NCI-H2171 treated with DMSO at 0.1 percent for 48 hours (cell line): Measurements from ENCODE around the gene MAN1A1.

Source experiments
- DNase-seq: peaks from one replicate; lab custom pipeline; 2025; lab: John Stamatoyannopoulos, UW

Gene MAN1A1

DNA sequence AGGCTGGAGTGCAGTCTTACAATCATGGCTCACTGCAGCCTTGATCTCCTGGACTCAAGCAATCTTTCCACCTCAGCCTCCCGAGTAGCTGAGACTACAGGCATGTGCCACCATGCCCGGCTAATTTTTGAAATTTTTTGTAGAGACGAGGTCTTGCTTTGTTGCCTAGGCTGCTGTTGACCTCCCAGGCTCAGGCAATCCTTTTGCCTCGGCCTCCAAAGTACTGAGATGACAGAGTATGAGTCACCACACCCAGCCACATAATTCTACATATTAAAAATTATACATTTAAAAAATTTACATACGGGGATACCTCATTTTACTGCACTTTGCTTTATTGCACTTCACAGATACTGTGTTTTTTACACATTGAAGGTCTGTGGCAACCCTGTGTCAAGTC is 115.1 kb downstream of the MAN1A1 start:
- no peak for DNase-seq

DNA sequence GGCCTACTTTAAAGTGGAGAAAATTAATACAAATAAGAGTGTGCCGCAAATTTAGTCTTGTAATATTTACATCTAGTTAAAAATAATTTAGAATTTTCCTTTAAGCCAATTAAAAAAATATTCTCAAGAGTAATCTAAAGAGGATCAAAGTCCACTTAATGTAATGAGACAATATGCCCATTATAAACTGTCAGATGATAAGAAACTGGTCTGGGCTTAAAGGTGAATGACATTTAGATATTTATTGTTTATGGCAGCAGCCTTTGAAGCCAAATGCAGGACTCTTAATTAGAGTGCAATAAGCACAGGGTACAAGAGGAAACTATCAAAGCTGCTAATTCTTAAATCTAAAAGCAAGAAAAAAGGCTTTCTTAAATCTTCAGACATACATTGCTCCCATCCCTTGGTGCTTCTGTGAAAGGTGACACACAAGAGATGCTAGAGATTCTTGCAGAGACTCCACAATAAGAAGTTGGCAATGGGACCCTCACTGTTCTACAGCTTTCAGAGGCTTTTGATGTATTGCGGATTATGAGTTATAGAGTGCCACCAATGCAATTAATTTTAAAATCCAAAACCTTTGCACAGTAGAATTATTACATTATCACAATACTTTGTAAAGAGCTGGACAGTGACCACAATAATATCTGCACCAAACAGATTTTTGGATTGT is 116.1 kb downstream of the MAN1A1 start:
- DNase-seq, result no peak

DNA sequence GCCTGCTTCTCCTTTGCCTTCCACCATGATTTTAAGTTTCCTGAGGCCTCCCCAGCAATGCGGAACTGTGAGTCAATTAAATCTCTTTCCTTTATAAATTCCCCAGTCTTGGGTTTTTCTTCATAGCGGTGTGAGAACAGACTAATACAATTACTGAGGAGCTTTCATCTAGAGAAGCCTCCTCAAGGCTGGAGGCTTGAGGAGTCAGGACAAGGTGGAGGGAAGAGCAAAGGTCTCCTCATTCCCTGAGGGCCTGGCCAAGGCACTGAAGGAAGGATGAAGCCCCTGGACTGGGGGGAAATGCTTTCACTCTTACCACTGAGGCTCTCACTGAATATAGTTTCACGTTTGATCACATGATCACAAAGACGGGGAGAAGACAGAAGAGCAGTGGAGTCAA is 118.2 kb downstream of the MAN1A1 start:
- DNase-seq, result no peak

DNA sequence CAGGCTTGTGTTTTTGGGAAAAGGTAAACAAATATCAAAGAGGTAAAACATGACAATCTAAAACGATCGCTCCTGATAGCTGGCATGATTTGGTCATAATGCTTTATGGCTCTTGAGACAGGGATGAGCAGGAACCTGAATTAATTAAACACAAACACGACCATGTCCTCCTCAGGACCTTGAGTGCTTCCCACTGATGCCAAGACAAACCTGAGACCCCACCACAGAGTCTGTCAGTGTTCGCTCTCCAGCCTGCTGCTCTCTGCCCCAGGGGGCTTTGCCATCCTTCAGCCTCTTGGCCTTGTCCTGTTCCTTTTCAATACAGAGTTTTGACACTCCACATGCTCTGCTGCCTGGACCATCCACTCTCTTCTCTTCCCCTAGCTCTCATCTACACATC is 119.4 kb downstream of the MAN1A1 start:
- DNase-seq, result no peak

DNA sequence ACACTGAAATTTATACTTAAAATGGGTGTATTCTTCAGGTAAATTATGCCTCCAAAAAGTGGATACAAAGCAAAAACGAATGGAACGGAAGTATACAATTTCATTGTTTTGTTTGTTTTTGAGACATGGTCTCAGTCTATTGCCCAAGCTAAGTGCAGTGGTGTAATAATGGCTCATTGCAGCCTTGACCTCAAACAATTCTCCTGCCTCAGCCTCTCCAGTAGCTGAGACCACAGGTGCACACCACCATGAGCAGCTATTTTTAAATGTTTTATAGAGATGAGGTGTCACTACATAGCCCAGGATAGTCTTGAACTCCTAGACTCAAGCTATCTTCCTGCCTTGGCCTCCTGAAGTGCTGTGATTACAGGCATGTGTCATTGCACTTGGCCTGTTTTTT is 122.2 kb downstream of the MAN1A1 start:
- DNase-seq, result no peak

DNA sequence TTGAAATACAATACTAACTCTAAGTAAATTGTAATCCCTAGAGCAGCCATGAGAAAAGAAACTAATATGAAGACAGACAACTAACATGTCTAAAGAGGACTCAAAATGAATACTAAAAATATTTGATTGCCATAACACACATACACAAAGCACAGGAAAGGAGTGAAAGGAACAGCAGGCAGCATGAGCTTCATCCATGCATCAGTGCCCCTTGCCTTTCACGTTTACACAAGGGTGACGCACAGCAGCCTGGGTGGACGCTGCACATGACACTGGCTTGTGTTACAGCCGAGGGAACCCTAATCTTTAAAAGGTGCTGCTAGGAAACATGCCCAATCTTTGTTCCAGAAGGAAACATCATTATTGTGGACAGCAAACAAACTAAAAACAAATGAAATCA is 123.5 kb downstream of the MAN1A1 start:
- peak; percentile 82 for DNase-seq

DNA sequence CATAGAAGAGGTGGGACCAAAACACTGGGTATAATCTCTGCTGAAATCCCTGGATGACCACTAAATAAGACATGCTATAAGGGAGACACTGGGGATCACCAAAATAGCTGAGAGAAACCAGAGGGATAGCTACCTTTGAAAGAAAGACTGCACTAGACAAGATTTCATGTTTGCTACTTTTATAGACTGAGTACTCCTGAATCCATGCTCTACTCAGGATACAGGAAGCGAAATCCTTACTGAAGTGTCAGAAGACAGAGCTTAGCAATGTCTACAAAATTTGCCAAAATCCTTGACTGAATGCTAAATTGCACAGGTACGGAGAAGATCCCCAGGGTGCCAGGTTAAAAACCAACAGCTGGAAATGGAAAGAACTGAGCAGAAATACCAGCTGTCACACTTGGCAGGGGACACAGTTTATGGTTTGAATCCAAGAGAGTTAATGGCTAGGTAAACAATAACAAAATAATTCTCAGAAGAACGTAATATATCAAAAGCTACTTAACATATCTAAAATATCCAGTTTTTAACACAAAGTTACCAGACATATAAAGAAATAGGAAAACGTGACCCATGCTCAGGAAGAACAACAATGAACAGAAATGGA is 125.4 kb downstream of the MAN1A1 start:
- DNase-seq, result peak; percentile 88

DNA sequence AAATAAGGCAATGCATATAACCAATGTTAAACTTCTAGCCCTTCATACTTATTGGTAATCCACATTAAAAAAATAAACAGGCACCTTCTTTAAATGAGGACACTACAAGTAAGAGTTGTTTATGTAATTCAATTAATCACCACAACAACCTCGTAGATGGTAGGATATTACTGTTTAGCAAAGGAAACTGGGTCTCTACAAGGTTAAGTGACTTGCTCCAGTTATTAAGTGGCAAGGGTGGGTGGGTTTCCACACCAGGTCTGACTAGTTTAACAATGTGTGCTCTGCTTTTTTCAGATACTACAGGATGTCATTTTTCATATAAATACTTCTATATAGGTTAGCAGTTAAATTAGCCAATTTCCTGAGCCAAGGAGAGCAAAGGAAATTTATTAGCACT is 129.1 kb downstream of the MAN1A1 start:
- DNase-seq, result no peak

DNA sequence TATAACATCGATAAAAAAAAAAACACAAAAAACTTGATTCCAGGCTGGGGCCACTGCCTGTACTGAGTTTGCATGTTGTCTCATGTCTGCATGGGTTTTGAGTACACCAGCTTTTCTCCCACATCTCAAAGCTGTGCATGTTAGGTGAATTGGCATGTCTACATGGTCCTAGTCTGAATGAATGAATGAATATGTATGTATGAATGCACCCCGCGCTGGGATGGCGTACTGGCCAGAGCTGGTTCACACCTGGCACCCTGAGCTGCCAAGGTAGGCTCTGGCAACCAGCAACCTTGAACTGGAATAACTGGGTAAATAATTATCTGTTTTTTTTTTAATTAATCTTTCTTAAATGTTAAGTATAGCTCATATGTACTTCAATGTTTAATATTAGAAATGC is 131.0 kb downstream of the MAN1A1 start:
- DNase-seq, result no peak

DNA sequence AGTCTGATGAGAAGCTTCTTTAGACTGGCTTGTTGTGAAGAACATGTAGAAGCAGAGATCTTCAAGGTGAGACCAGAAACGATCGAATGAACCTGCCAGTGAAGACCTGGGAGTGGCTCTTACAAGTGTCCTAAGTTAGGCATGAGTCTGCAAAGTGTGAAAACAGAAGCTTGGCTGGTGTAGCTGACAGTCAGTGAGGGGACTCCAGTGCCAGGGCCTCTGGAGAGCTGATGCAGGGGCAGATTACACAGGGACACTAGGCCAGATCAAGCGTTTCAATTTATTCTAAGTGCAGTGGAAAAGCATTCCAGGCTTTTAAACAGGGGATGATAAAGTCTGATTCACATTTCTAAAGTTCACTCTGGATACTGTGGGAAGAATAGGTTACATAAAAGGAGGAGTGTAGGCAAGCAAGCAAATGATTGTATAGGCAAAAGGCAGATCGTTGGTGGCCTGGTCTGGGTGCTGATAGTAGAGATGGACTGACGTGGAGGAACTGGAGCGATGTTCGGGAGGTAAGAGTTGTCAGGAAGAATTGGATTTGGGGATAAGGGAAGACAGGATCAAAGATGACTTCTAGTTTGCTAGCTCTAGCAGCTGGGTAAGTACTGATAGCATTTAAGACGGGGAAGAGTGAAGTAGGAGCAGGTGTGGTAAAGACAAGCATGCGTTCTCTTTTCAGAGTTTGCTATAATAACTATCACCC is 133.5 kb downstream of the MAN1A1 start:
- DNase-seq, result no peak

DNA sequence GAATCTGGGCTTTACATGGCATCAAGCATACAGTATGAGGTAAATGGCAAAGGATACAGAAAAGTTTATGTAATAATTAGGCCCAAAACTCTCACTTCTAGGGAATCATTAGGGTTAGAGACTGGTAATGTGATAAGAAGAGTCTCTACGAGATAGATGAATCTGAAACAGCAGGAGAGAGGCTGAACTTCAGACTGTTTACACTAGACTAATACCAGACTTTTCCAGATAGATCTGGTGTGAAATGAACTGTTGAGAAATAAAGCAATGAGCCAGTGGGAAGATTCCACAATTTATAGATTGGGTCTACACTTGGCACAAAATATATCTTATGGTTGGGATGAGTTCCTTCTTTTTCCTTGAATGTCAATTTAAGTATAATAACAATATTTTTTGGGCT is 134.3 kb downstream of the MAN1A1 start:
- DNase-seq, result no peak

DNA sequence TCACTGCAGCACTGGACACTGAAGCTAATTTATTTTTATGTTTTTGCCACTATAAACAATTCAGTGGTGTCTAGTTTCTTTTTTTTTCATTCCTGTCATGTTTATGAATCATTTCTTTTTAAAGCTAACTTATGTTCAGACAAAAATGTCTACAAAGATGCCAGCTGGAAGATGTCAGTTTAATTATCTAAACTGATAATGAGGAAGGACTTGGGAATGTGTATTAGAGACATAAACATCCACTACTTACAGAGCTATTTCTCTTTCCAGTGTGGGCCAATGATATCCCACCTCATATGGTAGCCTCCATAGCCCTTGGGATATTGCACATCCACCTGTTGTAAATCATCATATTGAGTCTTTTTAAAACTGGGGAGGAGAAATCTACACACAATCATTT is 139.0 kb downstream of the MAN1A1 start:
- DNase-seq, result no peak

DNA sequence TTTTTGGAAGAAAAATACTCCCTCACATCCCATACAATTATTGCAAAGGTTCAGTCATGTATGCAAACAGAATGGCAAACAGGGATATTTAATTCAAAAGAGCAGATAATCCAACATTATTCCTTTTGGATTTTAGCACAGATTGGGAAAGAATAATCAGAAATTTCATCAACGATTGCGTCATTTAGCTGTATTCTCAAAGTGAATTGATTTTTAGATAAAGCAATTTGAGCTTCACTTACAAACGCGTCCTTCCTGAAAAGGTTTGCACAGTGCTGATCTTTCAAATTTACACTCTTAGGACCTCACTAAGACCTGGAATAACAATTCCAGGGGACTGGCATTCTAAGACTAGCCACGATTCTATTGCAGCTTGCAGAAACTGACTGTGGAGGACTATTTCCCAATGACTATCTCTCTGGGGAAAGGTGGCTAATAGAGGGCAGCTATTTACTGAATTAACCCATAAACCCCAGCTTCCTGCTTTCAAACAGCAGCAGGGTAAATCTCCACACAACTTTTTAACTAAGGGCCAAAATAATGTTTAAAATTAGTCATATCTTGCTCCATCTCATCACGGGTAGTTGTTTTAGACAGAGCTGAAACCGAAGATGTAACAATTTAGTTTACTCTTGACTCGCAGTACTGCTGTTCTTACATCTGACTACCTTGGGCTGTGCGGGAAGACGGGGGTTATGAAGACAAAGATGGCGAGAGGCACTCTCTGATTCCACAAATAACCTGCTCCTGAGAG is 139.9 kb downstream of the MAN1A1 start:
- DNase-seq, result no peak

DNA sequence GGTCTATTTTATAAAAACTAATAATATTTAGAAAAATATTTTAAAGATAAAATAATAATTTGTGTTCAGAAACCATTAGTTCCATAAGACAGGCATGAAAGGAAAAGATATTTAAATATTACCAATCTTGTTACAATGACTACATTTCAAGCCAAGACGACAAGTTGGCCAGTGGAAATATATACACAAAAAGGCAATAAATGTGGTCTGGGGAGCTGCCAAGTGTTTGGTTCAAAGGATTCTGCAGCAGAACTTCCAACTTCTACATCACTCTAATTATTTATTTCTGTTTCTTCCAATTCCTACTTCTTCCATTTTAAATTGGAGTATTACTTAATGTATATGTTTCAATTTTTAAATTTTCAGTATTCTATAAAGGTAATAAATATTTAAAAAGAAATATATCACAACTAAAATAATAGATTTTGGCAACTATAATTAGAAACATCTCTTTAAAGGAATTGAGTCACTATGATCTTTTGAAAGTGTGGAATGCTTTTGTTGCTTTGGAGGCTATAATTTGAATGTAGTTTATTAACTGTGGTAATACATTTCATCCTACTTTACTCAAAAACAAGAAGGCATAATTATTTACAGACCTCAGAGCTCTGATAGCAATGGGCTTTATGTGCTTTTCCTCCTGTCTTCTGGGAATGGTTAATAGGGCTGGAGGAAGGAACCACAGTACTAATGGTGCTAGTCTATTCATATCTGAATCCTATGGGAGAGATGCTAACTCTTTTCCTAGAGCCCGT is 141.4 kb downstream of the MAN1A1 start:
- no peak for DNase-seq

DNA sequence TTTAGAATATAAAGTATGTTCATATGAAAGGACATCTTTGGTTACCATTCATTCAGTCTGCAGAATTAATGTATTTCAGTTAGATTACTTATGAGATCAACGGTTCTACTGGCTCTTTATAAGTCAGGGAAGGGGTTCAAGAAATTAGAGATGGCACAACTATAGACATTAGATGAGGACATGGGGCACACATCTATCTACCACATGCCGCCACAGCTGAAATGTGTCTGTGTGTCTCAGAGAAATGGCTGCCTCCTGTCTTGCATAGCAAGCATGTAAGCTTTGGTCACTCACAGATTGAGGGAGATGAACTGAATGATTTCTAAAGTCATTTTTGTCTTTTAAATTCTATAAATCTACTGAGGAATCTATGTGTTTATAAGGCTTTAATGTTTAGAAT is 142.2 kb downstream of the MAN1A1 start:
- no peak for DNase-seq

DNA sequence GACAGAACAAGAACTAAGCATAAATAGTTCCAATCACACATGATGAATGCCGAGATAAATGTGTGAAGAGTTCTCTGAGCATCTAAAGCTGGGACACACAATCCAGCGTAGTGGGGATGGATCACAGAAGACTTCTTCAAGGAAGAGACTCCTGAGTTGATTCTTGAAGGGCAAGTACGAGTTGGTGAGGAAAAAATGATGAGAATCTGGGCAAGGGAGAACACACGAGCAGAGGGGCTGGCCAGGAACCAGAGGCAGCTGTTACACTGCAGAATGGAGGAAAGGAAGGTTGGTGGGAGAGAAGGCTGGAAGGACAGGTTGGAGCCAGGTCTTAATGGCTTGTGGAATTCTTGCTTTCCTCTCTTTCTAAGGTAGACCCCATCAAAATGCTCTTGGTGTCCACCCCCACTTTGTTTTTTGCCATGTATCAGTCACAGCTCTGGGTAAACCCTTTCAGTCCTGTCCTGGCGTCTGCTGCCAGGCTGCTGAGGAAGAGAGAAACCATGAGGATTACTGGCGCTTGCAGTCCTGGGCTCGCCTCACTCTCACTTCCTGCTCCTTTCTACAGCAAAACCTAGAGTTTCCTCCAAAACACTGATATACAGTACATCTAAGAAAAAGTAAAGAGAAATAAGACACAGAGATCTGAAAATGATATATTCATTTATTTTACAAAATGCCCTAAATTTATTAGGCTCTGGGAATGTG is 143.5 kb downstream of the MAN1A1 start:
- no peak for DNase-seq

DNA sequence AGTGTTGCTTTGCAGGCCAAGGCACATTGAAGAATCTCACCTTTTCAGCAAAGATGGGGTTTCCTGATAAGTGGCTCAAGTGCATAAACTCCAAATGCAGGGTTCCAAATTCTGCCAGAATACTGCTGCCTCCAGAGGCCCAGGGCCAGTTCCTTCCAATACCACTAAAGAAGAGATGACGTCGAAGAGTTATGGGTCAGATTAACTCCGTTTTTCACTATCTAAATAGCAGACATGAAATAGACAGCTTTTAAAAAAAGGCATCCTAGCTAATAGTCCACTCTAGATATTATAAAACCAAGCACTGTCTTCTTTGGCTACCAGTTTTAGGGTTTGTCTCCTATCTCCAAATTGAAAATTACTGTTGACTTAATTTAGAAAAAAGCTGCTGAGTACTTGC is 144.8 kb downstream of the MAN1A1 start:
- DNase-seq, result no peak

DNA sequence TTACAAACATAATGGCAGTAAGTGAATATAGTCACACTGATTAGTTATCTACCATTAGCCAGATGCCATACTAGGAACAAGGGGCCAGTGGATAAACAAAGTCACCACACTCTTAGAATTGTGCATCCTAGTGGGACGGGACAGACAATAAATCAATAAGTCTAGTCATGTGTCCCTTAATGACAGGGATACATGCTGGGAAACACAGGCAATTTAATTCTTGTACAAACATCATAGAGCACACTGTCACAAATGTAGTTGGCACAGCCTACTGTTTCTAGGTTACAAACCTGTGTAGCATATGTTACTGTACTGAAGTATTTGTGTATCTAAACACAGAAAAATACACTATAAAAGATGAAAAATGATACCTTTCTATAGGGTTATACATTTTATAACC is 148.1 kb downstream of the MAN1A1 start:
- no peak for DNase-seq

DNA sequence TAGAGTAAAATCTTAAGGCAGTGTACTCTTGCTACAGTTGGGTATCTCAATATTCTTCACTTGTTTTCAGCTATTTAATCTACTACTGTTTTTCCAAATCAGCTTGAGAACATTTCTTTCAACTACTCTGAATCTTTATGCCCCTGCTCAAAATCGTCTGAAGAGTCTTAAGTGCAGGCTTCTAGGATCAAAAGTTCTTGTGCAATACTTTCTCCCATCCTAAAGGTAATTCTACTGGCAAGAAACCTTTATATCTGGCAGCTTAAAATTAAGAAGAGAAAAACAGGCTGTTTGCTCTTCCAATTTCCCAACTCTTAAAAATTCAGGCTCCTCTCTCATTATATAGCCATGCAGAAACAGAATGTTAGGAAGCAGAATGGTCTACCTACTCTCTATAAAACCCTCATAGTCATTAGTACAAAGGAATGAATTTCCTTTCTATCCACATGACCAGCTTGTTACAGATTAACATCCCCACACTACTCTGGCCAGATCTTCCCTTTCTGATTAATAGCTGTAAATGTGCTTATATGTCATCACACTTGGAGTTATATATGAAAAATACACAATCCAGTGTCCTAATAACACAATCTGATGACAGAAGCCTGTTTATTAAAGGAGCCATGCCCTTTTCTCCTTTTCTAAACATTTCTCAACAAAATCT is 148.9 kb downstream of the MAN1A1 start:
- no peak for DNase-seq

DNA sequence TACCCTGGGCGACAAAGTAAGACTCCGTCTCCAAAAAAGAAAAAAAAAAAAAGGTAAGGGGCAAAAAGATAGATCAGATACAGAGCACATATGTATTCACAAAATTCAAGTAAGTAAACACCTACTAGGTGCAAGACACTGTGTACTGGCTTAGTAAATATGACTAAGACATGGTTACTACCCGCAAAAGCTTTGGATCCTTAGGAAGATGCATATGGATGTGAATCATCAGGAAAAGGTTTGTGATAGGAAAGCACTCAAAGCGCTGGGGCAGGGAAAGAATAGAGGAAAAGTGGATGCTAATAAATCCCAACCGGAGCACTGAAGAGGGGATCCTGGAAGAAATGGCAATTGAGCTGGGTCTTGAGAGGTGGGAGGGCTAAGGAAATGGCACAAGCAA is 152.3 kb downstream of the MAN1A1 start:
- DNase-seq, result no peak

DNA sequence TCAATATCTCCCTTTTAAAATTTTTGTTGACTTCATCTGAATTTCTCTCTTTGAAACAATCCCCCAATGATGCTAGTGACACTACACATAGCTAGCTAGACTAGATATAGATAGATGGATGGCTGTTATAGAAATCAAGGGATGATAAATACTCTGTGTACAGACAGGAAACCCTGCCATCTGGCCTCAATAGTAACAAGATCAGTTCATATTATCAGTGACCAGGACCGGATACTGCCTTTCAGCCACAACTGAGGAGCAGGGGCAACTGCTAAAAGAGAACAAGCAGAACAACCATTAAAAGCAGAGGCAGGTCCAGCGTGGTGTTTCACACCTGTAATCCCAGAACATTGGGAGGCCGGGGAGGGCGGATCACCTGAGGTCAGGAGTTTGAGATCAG is 152.8 kb downstream of the MAN1A1 start:
- no peak for DNase-seq
